Mononuclear cell (primary cell): Measurements from ENCODE around the gene NBL1. TPM values are rescaled to one million over a fixed set of nuclear protein-coding genes. Genes with fewer than 3 reads are reported as not detected.

ENCODE experiments used
- H3K27me3 ChIP-seq: 2 replicates; pipeline ENCODE4 v1.6.0; 2011; ENCODE audit warnings: low read length, control low read depth; ENCODE audit not compliant: insufficient read depth
- H3K4me1 ChIP-seq: 2 replicates; pipeline ENCODE4 v1.5.1; 2011; ENCODE audit warnings: mild to moderate bottlenecking, low read length, control low read depth; ENCODE audit not compliant: insufficient read depth
- H3K4me3 ChIP-seq: 2 replicates; pipeline ENCODE4 v1.5.1; 2011; ENCODE audit warnings: mild to moderate bottlenecking, low read length, moderate library complexity
- H3K9me3 ChIP-seq: 2 replicates; pipeline ENCODE4 v1.5.1; 2011; ENCODE audit warnings: low read depth, mild to moderate bottlenecking, control low read depth, low read length
- total RNA-seq: library from RNA; depleted of rRNA; stranded (reverse); fragments of >200 nt; gene quantifications from one replicate; pipeline ENCODE4 v1.2.3, GENCODE V29; 2012

Gene NBL1
- 5.7 TPM for total RNA-seq

- Histone ChIP-seq H3K4me3 (peak within 1 kb of the TSS; percentile 32), H3K27me3 (peaks cover 43% of the 10 kb centered on the region), H3K4me1 (peaks cover 12% of the 10 kb centered on the region), H3K9me3 (no peaks in the 10 kb centered on the region)
Measured at GRCh38 chr1:19643602-19644394, at the start of gene NBL1. NBL1 (plus strand) TSS chr1:19644311; CDS start chr1:19655031, 10,720 bp downstream.

- Histone ChIP-seq H3K4me1 (peaks cover 42% of the 10 kb centered on the region), H3K9me3 (no peaks in the 10 kb centered on the region), H3K27me3 (no peaks in the 10 kb centered on the region), H3K4me3 (peak overlapping the region; percentile 98)
Measured at GRCh38 chr1:19596065-19596713, 47.9 kb upstream of the NBL1 start.

- Histone ChIP-seq H3K4me3 (peak overlapping the region; percentile 98), H3K4me1 (peaks cover 42% of the 10 kb centered on the region), H3K9me3 (no peaks in the 10 kb centered on the region), H3K27me3 (no peaks in the 10 kb centered on the region)
Measured at GRCh38 chr1:19596714-19597495, 47.2 kb upstream of the NBL1 start.

GRCh38 chr1:19597496-19598309, 46.4 kb upstream of the NBL1 start:
- peaks cover 42% of the 10 kb centered on the region for H3K4me1 ChIP-seq
- no peaks in the 10 kb centered on the region for H3K9me3 ChIP-seq
- H3K27me3 ChIP-seq: no peaks in the 10 kb centered on the region
- peak overlapping the region; percentile 98 for H3K4me3 ChIP-seq

- Histone ChIP-seq H3K27me3 (no peaks in the 10 kb centered on the region), H3K9me3 (no peaks in the 10 kb centered on the region), H3K4me3 (no peak overlapping the region), H3K4me1 (peaks cover 52% of the 10 kb centered on the region)
Measured at GRCh38 chr1:19599810-19600209, 44.3 kb upstream of the NBL1 start.

GRCh38 chr1:19602486-19602885, 41.6 kb upstream of the NBL1 start:
- no peak overlapping the region for H3K4me3 ChIP-seq
- H3K27me3 ChIP-seq: no peaks in the 10 kb centered on the region
- peaks cover 56% of the 10 kb centered on the region for H3K4me1 ChIP-seq
- H3K9me3 ChIP-seq: no peaks in the 10 kb centered on the region

- no peak overlapping the region for H3K4me3 ChIP-seq
- H3K9me3 ChIP-seq: no peaks in the 10 kb centered on the region
- H3K27me3 ChIP-seq: no peaks in the 10 kb centered on the region
- peaks cover 23% of the 10 kb centered on the region for H3K4me1 ChIP-seq
Measured at GRCh38 chr1:19605967-19606366, 38.1 kb upstream of the NBL1 start.

- Histone ChIP-seq H3K4me1 (peaks cover 23% of the 10 kb centered on the region), H3K4me3 (no peak overlapping the region), H3K9me3 (no peaks in the 10 kb centered on the region), H3K27me3 (no peaks in the 10 kb centered on the region)
Measured at GRCh38 chr1:19606817-19607642, 37.1 kb upstream of the NBL1 start.

- Histone ChIP-seq H3K4me1 (peaks cover 23% of the 10 kb centered on the region), H3K9me3 (no peaks in the 10 kb centered on the region), H3K4me3 (no peak overlapping the region), H3K27me3 (no peaks in the 10 kb centered on the region)
Measured at GRCh38 chr1:19608232-19608631, 35.9 kb upstream of the NBL1 start.

GRCh38 chr1:19610282-19610981, 33.7 kb upstream of the NBL1 start:
- H3K4me1 ChIP-seq: peaks cover 12% of the 10 kb centered on the region

GRCh38 chr1:19612530-19612929, 31.6 kb upstream of the NBL1 start:
- Histone ChIP-seq H3K4me1 (no peaks in the 10 kb centered on the region), H3K4me3 (no peak overlapping the region), H3K27me3 (no peaks in the 10 kb centered on the region), H3K9me3 (no peaks in the 10 kb centered on the region)

More at GRCh38 chr1:19610282-19610981, 33.7 kb upstream of the NBL1 start:
- H3K27me3 ChIP-seq: no peaks in the 10 kb centered on the region
- no peaks in the 10 kb centered on the region for H3K9me3 ChIP-seq
- H3K4me3 ChIP-seq: no peak overlapping the region

- Histone ChIP-seq H3K4me3 (no peak overlapping the region), H3K9me3 (no peaks in the 10 kb centered on the region)
Measured at GRCh38 chr1:19613171-19613703, 30.9 kb upstream of the NBL1 start.

GRCh38 chr1:19615438-19615837, 28.7 kb upstream of the NBL1 start:
- Histone ChIP-seq H3K9me3 (no peaks in the 10 kb centered on the region), H3K4me3 (no peak overlapping the region), H3K27me3 (no peaks in the 10 kb centered on the region), H3K4me1 (no peaks in the 10 kb centered on the region)

More at GRCh38 chr1:19613171-19613703, 30.9 kb upstream of the NBL1 start:
- Histone ChIP-seq H3K27me3 (no peaks in the 10 kb centered on the region), H3K4me1 (no peaks in the 10 kb centered on the region)
